Liver (tissue), 9 donors: Measurements from ENCODE around the gene MYO15B. TPM values are rescaled to one million over a fixed set of nuclear protein-coding genes. Genes with fewer than 3 reads are reported as not detected.

ENCODE experiments used
- DNase-seq: peaks from one replicate; pipeline ENCODE4 v3.0.0-alpha.2; 2017; ENCODE audit warnings: low spot score
- H3K27ac ChIP-seq, 2 donors: one replicate each; pipeline ENCODE4 v1.7.0; 2013; ENCODE audit warnings: inconsistent platforms in 2 of 2, low read length in 2 of 2, control low read depth in 1 of 2, low read depth in 1 of 2, mild to moderate bottlenecking in 1 of 2
- H3K27me3 ChIP-seq, 4 donors: one replicate each; pipeline versions ENCODE4 v1.6.1 to v1.7.0; 2013; ENCODE audit warnings: low read length in 3 of 4, inconsistent platforms in 1 of 4, mild to moderate bottlenecking in 1 of 4, moderate library complexity in 1 of 4; ENCODE audit not compliant: control insufficient read depth in 4 of 4, insufficient read depth in 4 of 4
- H3K36me3 ChIP-seq, 4 donors: one replicate each; pipeline versions ENCODE4 v1.6.1 to v1.7.0; 2013; ENCODE audit warnings: low read length in 3 of 4, mild to moderate bottlenecking in 3 of 4, low read depth in 1 of 4, moderate library complexity in 1 of 4; ENCODE audit not compliant: control insufficient read depth in 4 of 4, insufficient read depth in 3 of 4
- H3K4me1 ChIP-seq, 4 donors: one replicate each; pipeline versions ENCODE4 v1.6.1 to v1.7.0; 2013; ENCODE audit warnings: low read length in 3 of 4, mild to moderate bottlenecking in 3 of 4, moderate library complexity in 1 of 4; ENCODE audit not compliant: control insufficient read depth in 4 of 4, insufficient read depth in 4 of 4
- H3K4me3 ChIP-seq, 3 donors: one replicate each; pipeline versions ENCODE4 v1.6.1 to v1.7.0; 2013; ENCODE audit warnings: low read length in 3 of 3, control low read depth in 1 of 3, low read depth in 1 of 3, mild to moderate bottlenecking in 1 of 3
- H3K9ac ChIP-seq, 2 donors: one replicate each; pipeline ENCODE4 v1.7.0; 2013; ENCODE audit warnings: low read length in 2 of 2, mild to moderate bottlenecking in 2 of 2, moderate library complexity in 2 of 2, control low read depth in 1 of 2, low read depth in 1 of 2
- H3K9me3 ChIP-seq, 4 donors: one replicate each; pipeline versions ENCODE4 v1.6.1 to v1.7.0; 2013; ENCODE audit warnings: low read length in 3 of 4; ENCODE audit not compliant: control insufficient read depth in 4 of 4
- EGR1 ChIP-seq, 2 donors: IDR thresholded peaks; 2 replicates each; pipeline ENCODE4 v1.6.1; 2016 to 2018; ENCODE audit warnings: antibody characterized with exemption in 2 of 2, low read depth in 2 of 2
- GABPA ChIP-seq, 2 donors: IDR thresholded peaks in 1 of 2; conservative IDR thresholded peaks in 1 of 2; 2 replicates each; pipeline ENCODE4 v1.6.1; 2016; ENCODE audit warnings: antibody characterized with exemption in 2 of 2, mild to moderate bottlenecking in 1 of 2, moderate library complexity in 1 of 2
- HNF4A ChIP-seq, 2 donors: conservative IDR thresholded peaks; 2 replicates each; pipeline ENCODE4 v1.6.1; 2016; ENCODE audit warnings: antibody characterized with exemption in 2 of 2, mild to moderate bottlenecking in 2 of 2
- HNF4G ChIP-seq: IDR thresholded peaks from 2 replicates; pipeline ENCODE4 v1.6.1; 2016; ENCODE audit warnings: antibody characterized with exemption
- JUND ChIP-seq, 2 donors: IDR thresholded peaks; 2 replicates each; pipeline ENCODE4 v1.6.1; 2016; ENCODE audit warnings: antibody characterized with exemption in 2 of 2
- NR2F2 ChIP-seq: IDR thresholded peaks from 2 replicates; pipeline ENCODE4 v1.6.1; 2016; ENCODE audit warnings: antibody characterized with exemption
- RAD21 ChIP-seq, 2 donors: IDR thresholded peaks; 2 replicates each; pipeline ENCODE4 v1.6.1; 2016; ENCODE audit warnings: antibody characterized with exemption in 2 of 2, mild to moderate bottlenecking in 2 of 2
- RXRA ChIP-seq, 2 donors: IDR thresholded peaks; 2 replicates each; pipeline ENCODE4 v1.6.1; 2017 to 2018; ENCODE audit warnings: antibody characterized with exemption in 2 of 2, mild to moderate bottlenecking in 1 of 2
- TAF1 ChIP-seq: conservative IDR thresholded peaks from 2 replicates; pipeline ENCODE4 v1.6.1; 2016; ENCODE audit warnings: antibody characterized with exemption, mild to moderate bottlenecking
- YY1 ChIP-seq: IDR thresholded peaks from 2 replicates; pipeline ENCODE4 v1.6.1; 2016; ENCODE audit warnings: antibody characterized with exemption, mild to moderate bottlenecking
- WGBS: extraction: QIAGEN DNeasy Blood & Tissue Kit; methylation state at CpG from one replicate; pipeline ENCODE4 v1.1.7; 2013; 5-methylcytosine and 5-hydroxymethylcytosine counted together
- polyA plus RNA-seq, 2 donors: library from polyadenylated mRNA; stranded (reverse) in 1 of 2; unstranded in 1 of 2; fragments of 200-250 nt in 1 of 2; fragments of >200 nt in 1 of 2; fragmentation: Nextera tagmentation in 1 of 2; extraction: Ambion mirVana in 1 of 2; gene quantifications; one replicate each; pipeline versions ENCODE4 v1.2.1 to v1.2.3, GENCODE V29; 2013 to 2015
- total RNA-seq, 2 donors: library from RNA; depleted of rRNA; stranded (reverse); fragments of >200 nt; gene quantifications; one replicate each; pipeline ENCODE4 v1.2.3, GENCODE V29; 2014
- TF ChIP-seq, protein P1 (sequence below): IDR thresholded peaks from 2 replicates; pipeline ENCODE4 v1.6.1; 2016; ENCODE audit warnings: antibody characterized with exemption, mild to moderate bottlenecking
- TF ChIP-seq, protein P2 (sequence below): fragments of 150-350 bp; IDR thresholded peaks from 2 replicates; pipeline ENCODE4 v1.5.1; 2017; ENCODE audit warnings: improper control_type of control experiment, low read depth, low read length; ENCODE audit not compliant: missing input control
- TF ChIP-seq, protein P3 (sequence below): IDR thresholded peaks from 2 replicates; pipeline ENCODE4 v1.6.1; 2016; ENCODE audit warnings: antibody characterized with exemption
- donor health status: healthy.
- donor health status: healthy.
- donor health status: healthy.
- donor health status: healthy.
- donor health status: healthy.

MYO15B gene
- total and polyA plus RNA-seq, 4 donors: 13.3 to 34.4 (median 18.0) TPM

DNA sequence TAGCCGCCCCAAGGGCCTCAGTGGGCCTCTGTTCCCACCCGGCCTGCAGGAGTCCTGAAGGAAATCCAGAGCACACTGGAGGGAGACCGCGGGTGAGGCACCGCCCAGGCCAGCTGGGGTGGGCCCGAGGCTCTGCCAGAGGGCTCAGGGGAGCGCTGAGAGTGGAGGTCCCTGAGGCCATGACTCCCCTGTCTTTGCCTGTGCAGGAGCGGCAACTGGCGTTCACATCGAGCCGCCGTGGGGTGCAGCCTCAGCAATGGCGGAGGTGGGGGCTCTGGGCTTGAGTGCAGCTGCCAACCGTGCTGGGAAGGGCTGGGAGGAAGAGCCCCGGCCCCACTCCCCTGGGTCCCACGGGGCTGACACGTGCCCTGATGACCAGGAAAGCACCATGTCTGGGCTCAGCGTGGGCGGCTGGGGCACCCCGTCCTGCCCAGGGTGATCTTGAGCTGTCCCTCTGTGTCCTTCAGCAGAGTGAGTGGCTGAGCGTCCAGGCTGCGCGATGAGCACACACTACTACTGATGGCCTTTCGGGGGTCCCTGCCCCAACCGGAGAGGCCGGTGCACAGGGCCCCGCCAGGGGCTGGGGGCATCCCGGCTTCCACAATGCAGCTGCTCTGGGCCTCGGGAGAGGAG is 13.1 kb upstream of the MYO15B start:
- 92% methylated on average over 29 of the region's 29 CpGs for WGBS
- Histone ChIP-seq H3K9me3 (no peaks in the 10 kb centered on the region), H3K36me3 (peaks cover 0 to 29% (median 16%) of the 10 kb centered on the region in 4 donors), H3K27me3 (no peaks in the 10 kb centered on the region), H3K9ac (no peak overlapping the region), H3K4me3 (no peak overlapping the region), H3K27ac (no peak overlapping the region), H3K4me1 (no peaks in the 10 kb centered on the region)
- DNase-seq: no peak
- TF ChIP-seq YY1 (no peak), HNF4A (conservative IDR thresholded peaks at IDR 0.05) (no peak), RXRA (IDR thresholded peaks at IDR 0.05) (no peak), HNF4G (no peak), RAD21 (IDR thresholded peaks at IDR 0.05) (no peak), TAF1 (no peak)
- TF ChIP-seq, protein P1, sequence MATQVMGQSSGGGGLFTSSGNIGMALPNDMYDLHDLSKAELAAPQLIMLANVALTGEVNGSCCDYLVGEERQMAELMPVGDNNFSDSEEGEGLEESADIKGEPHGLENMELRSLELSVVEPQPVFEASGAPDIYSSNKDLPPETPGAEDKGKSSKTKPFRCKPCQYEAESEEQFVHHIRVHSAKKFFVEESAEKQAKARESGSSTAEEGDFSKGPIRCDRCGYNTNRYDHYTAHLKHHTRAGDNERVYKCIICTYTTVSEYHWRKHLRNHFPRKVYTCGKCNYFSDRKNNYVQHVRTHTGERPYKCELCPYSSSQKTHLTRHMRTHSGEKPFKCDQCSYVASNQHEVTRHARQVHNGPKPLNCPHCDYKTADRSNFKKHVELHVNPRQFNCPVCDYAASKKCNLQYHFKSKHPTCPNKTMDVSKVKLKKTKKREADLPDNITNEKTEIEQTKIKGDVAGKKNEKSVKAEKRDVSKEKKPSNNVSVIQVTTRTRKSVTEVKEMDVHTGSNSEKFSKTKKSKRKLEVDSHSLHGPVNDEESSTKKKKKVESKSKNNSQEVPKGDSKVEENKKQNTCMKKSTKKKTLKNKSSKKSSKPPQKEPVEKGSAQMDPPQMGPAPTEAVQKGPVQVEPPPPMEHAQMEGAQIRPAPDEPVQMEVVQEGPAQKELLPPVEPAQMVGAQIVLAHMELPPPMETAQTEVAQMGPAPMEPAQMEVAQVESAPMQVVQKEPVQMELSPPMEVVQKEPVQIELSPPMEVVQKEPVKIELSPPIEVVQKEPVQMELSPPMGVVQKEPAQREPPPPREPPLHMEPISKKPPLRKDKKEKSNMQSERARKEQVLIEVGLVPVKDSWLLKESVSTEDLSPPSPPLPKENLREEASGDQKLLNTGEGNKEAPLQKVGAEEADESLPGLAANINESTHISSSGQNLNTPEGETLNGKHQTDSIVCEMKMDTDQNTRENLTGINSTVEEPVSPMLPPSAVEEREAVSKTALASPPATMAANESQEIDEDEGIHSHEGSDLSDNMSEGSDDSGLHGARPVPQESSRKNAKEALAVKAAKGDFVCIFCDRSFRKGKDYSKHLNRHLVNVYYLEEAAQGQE: no peak

DNA sequence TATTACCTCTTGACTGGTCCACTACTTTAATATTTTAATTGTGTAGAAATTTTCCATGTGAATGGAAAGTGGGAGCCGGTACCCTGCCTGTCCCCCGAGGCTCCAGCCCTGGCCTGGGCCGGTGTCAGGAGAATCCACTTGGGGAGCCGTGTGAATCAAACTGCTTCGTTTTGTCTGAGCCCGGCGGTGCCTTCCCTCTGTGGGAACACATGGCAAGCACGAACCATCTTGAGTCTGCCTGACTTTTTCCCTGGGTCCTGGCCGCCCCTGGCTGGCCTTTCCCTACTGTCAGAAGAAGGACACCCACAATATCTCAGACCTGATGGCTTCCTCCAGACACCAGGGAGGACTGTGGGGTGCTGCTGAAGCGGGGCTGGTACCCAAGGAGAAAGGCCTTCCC is 12.4 kb upstream of the MYO15B start:
- 94% methylated on average over 10 of the region's 10 CpGs for WGBS
- Histone ChIP-seq H3K27ac (no peak overlapping the region), H3K9me3 (no peaks in the 10 kb centered on the region), H3K4me3 (no peak overlapping the region), H3K9ac (no peak overlapping the region), H3K36me3 (peaks cover 0 to 23% (median 13%) of the 10 kb centered on the region in 4 donors), H3K27me3 (no peaks in the 10 kb centered on the region), H3K4me1 (no peaks in the 10 kb centered on the region)
- DNase-seq: no peak
- TF ChIP-seq HNF4A (conservative IDR thresholded peaks at IDR 0.05) (no peak), JUND (IDR thresholded peaks at IDR 0.05) (no peak), RXRA (IDR thresholded peaks at IDR 0.05) (no peak), NR2F2 (no peak), HNF4G (no peak), EGR1 (IDR thresholded peaks at IDR 0.05; ENCODE audit: low read depth in 2 of 2) (no peak)
- TF ChIP-seq, protein P2, sequence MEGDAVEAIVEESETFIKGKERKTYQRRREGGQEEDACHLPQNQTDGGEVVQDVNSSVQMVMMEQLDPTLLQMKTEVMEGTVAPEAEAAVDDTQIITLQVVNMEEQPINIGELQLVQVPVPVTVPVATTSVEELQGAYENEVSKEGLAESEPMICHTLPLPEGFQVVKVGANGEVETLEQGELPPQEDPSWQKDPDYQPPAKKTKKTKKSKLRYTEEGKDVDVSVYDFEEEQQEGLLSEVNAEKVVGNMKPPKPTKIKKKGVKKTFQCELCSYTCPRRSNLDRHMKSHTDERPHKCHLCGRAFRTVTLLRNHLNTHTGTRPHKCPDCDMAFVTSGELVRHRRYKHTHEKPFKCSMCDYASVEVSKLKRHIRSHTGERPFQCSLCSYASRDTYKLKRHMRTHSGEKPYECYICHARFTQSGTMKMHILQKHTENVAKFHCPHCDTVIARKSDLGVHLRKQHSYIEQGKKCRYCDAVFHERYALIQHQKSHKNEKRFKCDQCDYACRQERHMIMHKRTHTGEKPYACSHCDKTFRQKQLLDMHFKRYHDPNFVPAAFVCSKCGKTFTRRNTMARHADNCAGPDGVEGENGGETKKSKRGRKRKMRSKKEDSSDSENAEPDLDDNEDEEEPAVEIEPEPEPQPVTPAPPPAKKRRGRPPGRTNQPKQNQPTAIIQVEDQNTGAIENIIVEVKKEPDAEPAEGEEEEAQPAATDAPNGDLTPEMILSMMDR: no peak
- TF ChIP-seq, protein P3, sequence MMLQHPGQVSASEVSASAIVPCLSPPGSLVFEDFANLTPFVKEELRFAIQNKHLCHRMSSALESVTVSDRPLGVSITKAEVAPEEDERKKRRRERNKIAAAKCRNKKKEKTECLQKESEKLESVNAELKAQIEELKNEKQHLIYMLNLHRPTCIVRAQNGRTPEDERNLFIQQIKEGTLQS: no peak

DNA sequence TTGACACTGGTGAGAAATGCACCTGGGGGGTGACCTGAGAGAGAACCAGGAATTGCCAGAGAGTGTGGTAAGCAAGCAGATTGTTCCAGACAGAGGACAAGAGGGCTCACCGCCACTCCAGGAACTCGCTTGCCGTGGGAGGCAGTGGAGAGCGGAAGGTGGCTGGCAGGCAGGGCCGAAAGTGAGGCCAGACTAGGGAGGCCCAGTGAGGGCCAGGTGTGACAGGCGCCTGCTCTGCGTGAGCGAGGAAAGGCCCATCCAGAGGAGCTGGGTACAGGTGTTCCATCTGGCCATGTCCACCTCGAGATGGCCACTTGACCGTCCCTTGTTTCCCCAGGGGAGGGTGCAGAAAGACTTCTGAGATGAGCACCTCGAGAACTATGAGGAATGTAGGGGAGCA is 11.9 kb upstream of the MYO15B start:
- 93% methylated on average over 11 of the region's 11 CpGs for WGBS
- Histone ChIP-seq H3K4me3 (no peak overlapping the region), H3K9ac (no peak overlapping the region), H3K9me3 (no peaks in the 10 kb centered on the region), H3K27me3 (no peaks in the 10 kb centered on the region), H3K27ac (no peak overlapping the region), H3K36me3 (peaks cover 0 to 20% (median 11%) of the 10 kb centered on the region in 4 donors), H3K4me1 (no peaks in the 10 kb centered on the region)
- TF ChIP-seq GABPA (IDR thresholded peaks at IDR 0.05 in 1 of 2, conservative IDR thresholded peaks at IDR 0.05 in 1 of 2): no peak
- no peak for DNase-seq
